AML-193 (cell line): Measurements from ENCODE around the gene FGF12.

Source experiments
- DNase-seq, 2 experiments: peaks; one replicate each; lab custom pipeline; 2025; lab: John Stamatoyannopoulos, UW

FGF12 gene

GRCh38 chr3:192260116-192261010 is 467.0 kb downstream of the FGF12 start:
- DNase-seq = no peak

- no peak for DNase-seq
Observed at GRCh38 chr3:192259661-192260060, 467.7 kb downstream of the FGF12 start.

GRCh38 chr3:192258721-192259120 is 468.6 kb downstream of the FGF12 start:
- DNase-seq = no peak

- DNase-seq = no peak
Observed at GRCh38 chr3:192255839-192256238, 471.5 kb downstream of the FGF12 start.

- no peak for DNase-seq
Observed at GRCh38 chr3:192253138-192253887, 474.0 kb downstream of the FGF12 start.

- DNase-seq = no peak
Observed at GRCh38 chr3:192249516-192249915, 477.8 kb downstream of the FGF12 start.

- DNase-seq = no peak
Observed at GRCh38 chr3:192246847-192247559, 480.3 kb downstream of the FGF12 start.

- DNase-seq = no peak
Observed at GRCh38 chr3:192244591-192244990, 482.8 kb downstream of the FGF12 start.

GRCh38 chr3:192239956-192240355 is 487.4 kb downstream of the FGF12 start:
- DNase-seq = no peak

- DNase-seq = no peak
Observed at GRCh38 chr3:192237992-192238608, 489.2 kb downstream of the FGF12 start.

- no peak for DNase-seq
Observed at GRCh38 chr3:192229866-192230265, 497.5 kb downstream of the FGF12 start.

- no peak for DNase-seq
Observed at GRCh38 chr3:192224634-192225155, 502.6 kb downstream of the FGF12 start.

GRCh38 chr3:192223815-192224214 is 503.5 kb downstream of the FGF12 start:
- no peak for DNase-seq

GRCh38 chr3:192220915-192221314 is 506.4 kb downstream of the FGF12 start:
- no peak for DNase-seq

- DNase-seq = no peak
Observed at GRCh38 chr3:192219926-192220325, 507.4 kb downstream of the FGF12 start.

- no peak for DNase-seq
Observed at GRCh38 chr3:192216067-192216466, 511.3 kb downstream of the FGF12 start.

- no peak for DNase-seq
Observed at GRCh38 chr3:192212979-192213378, 514.4 kb downstream of the FGF12 start.

GRCh38 chr3:192212335-192212734 is 515.0 kb downstream of the FGF12 start:
- DNase-seq = peak in 1 of 2 experiments; percentile 3

- DNase-seq = no peak
Observed at GRCh38 chr3:192207651-192208050, 519.7 kb downstream of the FGF12 start.

GRCh38 chr3:192207239-192207638 is 520.1 kb downstream of the FGF12 start:
- DNase-seq = no peak

GRCh38 chr3:192194085-192194484 is 533.3 kb downstream of the FGF12 start:
- DNase-seq = no peak
